H9 (cell line): ENCODE results near the gene ZNF8. TPM values are rescaled to one million over a fixed set of nuclear protein-coding genes. Genes with fewer than 3 reads are reported as not detected.

Experiments
- DNase-seq: peaks from one replicate; pipeline ENCODE4 v3.0.0-alpha.2; 2017
- H2AFZ ChIP-seq: one replicate; pipeline ENCODE4 v1.6.1; 2013; ENCODE audit warnings: mild to moderate bottlenecking, low read length, control low read depth, moderate library complexity
- H2AK5ac ChIP-seq: 2 replicates; pipeline ENCODE4 v1.6.1; 2013; ENCODE audit warnings: low read length, control low read depth, mixed read lengths; ENCODE audit not compliant: insufficient read length
- H2BK120ac ChIP-seq: one replicate; pipeline ENCODE4 v1.6.1; 2013; ENCODE audit warnings: low read depth, mild to moderate bottlenecking, low read length, control low read depth, inconsistent platforms; ENCODE audit not compliant: poor library complexity, severe bottlenecking
- H2BK12ac ChIP-seq: 2 replicates; pipeline ENCODE4 v1.6.1; 2013; ENCODE audit warnings: low read length, control low read depth, mixed read lengths, low read depth; ENCODE audit not compliant: insufficient read length
- H2BK15ac ChIP-seq: 2 replicates; pipeline ENCODE4 v1.6.1; 2013; ENCODE audit warnings: low read depth, low read length, control low read depth
- H2BK20ac ChIP-seq: one replicate; pipeline ENCODE4 v1.6.1; 2013; ENCODE audit warnings: low read depth, mild to moderate bottlenecking, low read length, control low read depth, inconsistent platforms; ENCODE audit not compliant: poor library complexity, severe bottlenecking
- H2BK5ac ChIP-seq: 2 replicates; pipeline ENCODE4 v1.6.1; 2013; ENCODE audit warnings: low read length, control low read depth, mixed read lengths; ENCODE audit not compliant: insufficient read length
- H3K14ac ChIP-seq: 2 replicates; pipeline ENCODE4 v1.6.1; 2013; ENCODE audit warnings: low read length, control low read depth; ENCODE audit not compliant: insufficient read depth
- H3K18ac ChIP-seq: 2 replicates; pipeline ENCODE4 v1.6.1; 2013; ENCODE audit warnings: low read depth, mild to moderate bottlenecking, mixed read lengths, low read length, control low read depth; ENCODE audit not compliant: insufficient read length
- H3K23ac ChIP-seq: 2 replicates; pipeline ENCODE4 v1.6.1; 2013; ENCODE audit warnings: low read length, control low read depth, mixed read lengths, low read depth; ENCODE audit not compliant: insufficient read length
- H3K23me2 ChIP-seq: 2 replicates; pipeline ENCODE4 v1.6.1; 2013; ENCODE audit warnings: low read depth, mild to moderate bottlenecking, mixed read lengths, low read length, control low read depth; ENCODE audit not compliant: insufficient read length, poor library complexity, severe bottlenecking
- H3K27ac ChIP-seq: 2 replicates; pipeline ENCODE4 v1.5.1; 2013; ENCODE audit warnings: low read length, control low read depth, mixed read lengths, low read depth; ENCODE audit not compliant: insufficient read length
- H3K27me3 ChIP-seq: 2 replicates; pipeline ENCODE4 v1.6.1; 2013; ENCODE audit warnings: low read length, control low read depth, inconsistent platforms; ENCODE audit not compliant: insufficient read depth
- H3K4ac ChIP-seq: 2 replicates; pipeline ENCODE4 v1.6.1; 2013; ENCODE audit warnings: low read depth, mild to moderate bottlenecking, control low read depth, inconsistent platforms, low read length, moderate library complexity
- H3K4me1 ChIP-seq: 2 replicates; pipeline ENCODE4 v1.6.1; 2013; ENCODE audit warnings: low read length, control low read depth, inconsistent platforms; ENCODE audit not compliant: insufficient read depth
- H3K4me2 ChIP-seq: 2 replicates; pipeline ENCODE4 v1.6.1; 2013; ENCODE audit warnings: low read length, control low read depth, mixed read lengths; ENCODE audit not compliant: insufficient read length, insufficient read depth
- H3K56ac ChIP-seq: 2 replicates; pipeline ENCODE4 v1.6.1; 2013; ENCODE audit warnings: low read depth, mild to moderate bottlenecking, mixed read lengths, low read length, control low read depth; ENCODE audit not compliant: insufficient read length
- H3K79me1 ChIP-seq: 2 replicates; pipeline ENCODE4 v1.6.1; 2013; ENCODE audit warnings: low read depth, mild to moderate bottlenecking, moderate library complexity, low read length, control low read depth, inconsistent platforms; ENCODE audit not compliant: insufficient read depth, poor library complexity, severe bottlenecking
- H3K79me2 ChIP-seq: 2 replicates; pipeline ENCODE4 v1.6.1; 2013; ENCODE audit warnings: low read length, control low read depth, inconsistent platforms; ENCODE audit not compliant: insufficient read depth
- H3K9ac ChIP-seq: 2 replicates; pipeline ENCODE4 v1.6.1; 2013; ENCODE audit warnings: low read length, control low read depth, mixed read lengths; ENCODE audit not compliant: insufficient read length; ENCODE audit errors: extremely low read depth
- H3K9me3 ChIP-seq: one replicate; pipeline ENCODE4 v1.6.1; 2013; ENCODE audit warnings: low read depth, low read length, inconsistent platforms; ENCODE audit not compliant: control insufficient read depth
- H3T11ph ChIP-seq: one replicate; pipeline ENCODE4 v1.6.1; 2013; ENCODE audit warnings: mild to moderate bottlenecking, low read length, control low read depth, inconsistent platforms
- H4K20me1 ChIP-seq: one replicate; pipeline ENCODE4 v1.6.1; 2013; ENCODE audit not compliant: control insufficient read depth, insufficient read length, insufficient read depth
- H4K5ac ChIP-seq: 2 replicates; pipeline ENCODE4 v1.6.1; 2013; ENCODE audit warnings: low read depth, mild to moderate bottlenecking, mixed read lengths, low read length, control low read depth; ENCODE audit not compliant: insufficient read length
- H4K8ac ChIP-seq: replicated peaks from 2 replicates; pipeline ENCODE4 v1.6.1; 2013; ENCODE audit warnings: low read length, control low read depth, mixed read lengths, low read depth; ENCODE audit not compliant: insufficient read length
- H4K91ac ChIP-seq: 2 replicates; pipeline ENCODE4 v1.6.1; 2013; ENCODE audit warnings: low read depth, mild to moderate bottlenecking, moderate library complexity, mixed read lengths, low read length, control low read depth; ENCODE audit not compliant: insufficient read length
- H3K27ac Mint-ChIP-seq, 3 experiments: 2 replicates in 2 of 3; 3 replicates in 1 of 3; pipeline ENCODE4 v1.8.0; 2020 to 2021; ENCODE audit warnings: mixed read lengths in 3 of 3, mild to moderate bottlenecking in 1 of 3, moderate library complexity in 1 of 3
- H3K27me3 Mint-ChIP-seq: 2 replicates; pipeline ENCODE4 v1.8.0; 2021; ENCODE audit warnings: low read depth, mild to moderate bottlenecking, moderate library complexity, mixed read lengths
- H3K36me3 Mint-ChIP-seq, 3 experiments: 2 replicates in 2 of 3; 3 replicates in 1 of 3; pipeline ENCODE4 v1.8.0; 2020 to 2021; ENCODE audit warnings: low read depth in 3 of 3, mixed read lengths in 3 of 3; ENCODE audit not compliant: insufficient read depth in 1 of 3
- H3K4me1 Mint-ChIP-seq, 2 experiments: 2 replicates each; pipeline ENCODE4 v1.8.0; 2020; ENCODE audit warnings: mixed read lengths in 2 of 2
- H3K4me3 Mint-ChIP-seq, 2 experiments: 2 replicates in 1 of 2; 3 replicates in 1 of 2; pipeline ENCODE4 v1.8.0; 2020 to 2021; ENCODE audit warnings: mild to moderate bottlenecking in 2 of 2, mixed read lengths in 2 of 2, moderate library complexity in 1 of 2
- H3K9me3 Mint-ChIP-seq, 2 experiments: 2 replicates in 1 of 2; 3 replicates in 1 of 2; pipeline ENCODE4 v1.8.0; 2020; ENCODE audit warnings: mild to moderate bottlenecking in 2 of 2, mixed read lengths in 2 of 2, moderate library complexity in 1 of 2
- WGBS: extraction: QIAGEN DNeasy Blood & Tissue Kit; methylation state at CpG from one replicate; pipeline ENCODE4 v1.1.7; 2013; ENCODE audit warnings: missing lambda C conversion rate, low lambda C conversion rate, mixed read lengths; ENCODE audit not compliant: insufficient read length; ENCODE audit errors: extremely low coverage; 5-methylcytosine and 5-hydroxymethylcytosine counted together
- total RNA-seq: library from RNA; stranded (reverse); gene quantifications from 2 replicates; pipeline ENCODE4 v1.2.1, GENCODE V29; 2021
- TF ChIP-seq, protein P1 (sequence below): fragments of 200-600 bp; sonication (generic); conservative IDR thresholded peaks from 3 replicates; pipeline ENCODE4 v1.8.0; 2021; ENCODE audit warnings: antibody characterized with exemption, mild to moderate bottlenecking

ZNF8 gene
- total RNA-seq, 1 experiment from 2014 or later, result 17.3 TPM

DNA sequence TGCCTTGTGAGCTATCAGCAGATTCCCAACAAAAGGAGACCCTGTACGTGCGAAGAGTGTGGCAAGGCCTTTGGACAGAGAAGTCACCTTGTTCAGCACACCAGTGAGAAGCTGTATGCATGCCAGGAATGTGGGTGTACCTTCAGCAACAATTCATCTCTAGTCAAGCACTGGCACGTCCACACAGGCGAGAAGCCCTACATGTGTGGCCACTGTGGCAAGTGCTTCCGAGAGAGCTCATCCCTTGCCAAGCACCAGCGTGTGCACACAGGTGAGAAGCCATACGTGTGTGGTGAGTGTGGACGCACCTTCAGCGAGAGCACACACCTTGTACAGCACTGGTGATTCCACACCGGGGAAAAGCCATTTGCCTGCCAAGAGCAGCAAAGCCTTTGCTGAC lies 40.5 kb downstream of the ZNF8 start:
- Histone ChIP-seq H2BK15ac (no peak overlapping the region), H3K27me3 (no peaks in the 10 kb centered on the region), H4K91ac (no peak overlapping the region), H3K79me1 (no peaks in the 10 kb centered on the region), H4K5ac (no peak overlapping the region), H3K18ac (no peak overlapping the region), H3K9ac (no peak overlapping the region), H3K4me1 (no peaks in the 10 kb centered on the region), H4K8ac (no peak overlapping the region), H3K4me2 (no peak overlapping the region), H3K9me3 (no peaks in the 10 kb centered on the region), H3K4ac (no peak overlapping the region), H2AK5ac (no peak overlapping the region), H4K20me1 (no peaks in the 10 kb centered on the region), H3K27ac (no peak overlapping the region), H3K14ac (no peak overlapping the region; the same call in 1 of the 2 replicates), H2BK120ac (no peak overlapping the region), H3K23ac (no peak overlapping the region), H3K79me2 (no peaks in the 10 kb centered on the region), H3K23me2 (no peaks in the 10 kb centered on the region), H2BK20ac (no peak overlapping the region), H2BK12ac (no peak overlapping the region), H3T11ph (no peak overlapping the region), H3K56ac (no peak overlapping the region), H2AFZ (no peak overlapping the region), H2BK5ac (no peak overlapping the region)
- WGBS, result no CpG with 5 or more reads among the region's 10 CpGs
- no peak for DNase-seq
- Mint-ChIP-seq H3K36me3 (peaks cover 7 to 18% (median 13%) of the 10 kb centered on the region in 3 experiments; a peak in 6 of 7 replicates), H3K27me3 (no peaks in the 10 kb centered on the region), H3K4me3 (no peak overlapping the region), H3K9me3 (no peaks in the 10 kb centered on the region), H3K4me1 (no peaks in the 10 kb centered on the region), H3K27ac (no peak overlapping the region)
- TF ChIP-seq, protein P1, sequence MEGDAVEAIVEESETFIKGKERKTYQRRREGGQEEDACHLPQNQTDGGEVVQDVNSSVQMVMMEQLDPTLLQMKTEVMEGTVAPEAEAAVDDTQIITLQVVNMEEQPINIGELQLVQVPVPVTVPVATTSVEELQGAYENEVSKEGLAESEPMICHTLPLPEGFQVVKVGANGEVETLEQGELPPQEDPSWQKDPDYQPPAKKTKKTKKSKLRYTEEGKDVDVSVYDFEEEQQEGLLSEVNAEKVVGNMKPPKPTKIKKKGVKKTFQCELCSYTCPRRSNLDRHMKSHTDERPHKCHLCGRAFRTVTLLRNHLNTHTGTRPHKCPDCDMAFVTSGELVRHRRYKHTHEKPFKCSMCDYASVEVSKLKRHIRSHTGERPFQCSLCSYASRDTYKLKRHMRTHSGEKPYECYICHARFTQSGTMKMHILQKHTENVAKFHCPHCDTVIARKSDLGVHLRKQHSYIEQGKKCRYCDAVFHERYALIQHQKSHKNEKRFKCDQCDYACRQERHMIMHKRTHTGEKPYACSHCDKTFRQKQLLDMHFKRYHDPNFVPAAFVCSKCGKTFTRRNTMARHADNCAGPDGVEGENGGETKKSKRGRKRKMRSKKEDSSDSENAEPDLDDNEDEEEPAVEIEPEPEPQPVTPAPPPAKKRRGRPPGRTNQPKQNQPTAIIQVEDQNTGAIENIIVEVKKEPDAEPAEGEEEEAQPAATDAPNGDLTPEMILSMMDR, result no peak
